NCI-H146 (cell line): ENCODE data around the gene ZNHIT3.
A peak's percentile ranks its signal among the peaks of the same experiment; 100 is the strongest.
"Not testable (repeated sequence)": the region's sequence is repeated elsewhere in the genome, so short reads cannot be mapped to it uniquely, and the experiment has no call there.

Experiments
- DNase-seq: peaks from one replicate; lab custom pipeline; 2025; lab: John Stamatoyannopoulos, UW

Gene ZNHIT3

DNA sequence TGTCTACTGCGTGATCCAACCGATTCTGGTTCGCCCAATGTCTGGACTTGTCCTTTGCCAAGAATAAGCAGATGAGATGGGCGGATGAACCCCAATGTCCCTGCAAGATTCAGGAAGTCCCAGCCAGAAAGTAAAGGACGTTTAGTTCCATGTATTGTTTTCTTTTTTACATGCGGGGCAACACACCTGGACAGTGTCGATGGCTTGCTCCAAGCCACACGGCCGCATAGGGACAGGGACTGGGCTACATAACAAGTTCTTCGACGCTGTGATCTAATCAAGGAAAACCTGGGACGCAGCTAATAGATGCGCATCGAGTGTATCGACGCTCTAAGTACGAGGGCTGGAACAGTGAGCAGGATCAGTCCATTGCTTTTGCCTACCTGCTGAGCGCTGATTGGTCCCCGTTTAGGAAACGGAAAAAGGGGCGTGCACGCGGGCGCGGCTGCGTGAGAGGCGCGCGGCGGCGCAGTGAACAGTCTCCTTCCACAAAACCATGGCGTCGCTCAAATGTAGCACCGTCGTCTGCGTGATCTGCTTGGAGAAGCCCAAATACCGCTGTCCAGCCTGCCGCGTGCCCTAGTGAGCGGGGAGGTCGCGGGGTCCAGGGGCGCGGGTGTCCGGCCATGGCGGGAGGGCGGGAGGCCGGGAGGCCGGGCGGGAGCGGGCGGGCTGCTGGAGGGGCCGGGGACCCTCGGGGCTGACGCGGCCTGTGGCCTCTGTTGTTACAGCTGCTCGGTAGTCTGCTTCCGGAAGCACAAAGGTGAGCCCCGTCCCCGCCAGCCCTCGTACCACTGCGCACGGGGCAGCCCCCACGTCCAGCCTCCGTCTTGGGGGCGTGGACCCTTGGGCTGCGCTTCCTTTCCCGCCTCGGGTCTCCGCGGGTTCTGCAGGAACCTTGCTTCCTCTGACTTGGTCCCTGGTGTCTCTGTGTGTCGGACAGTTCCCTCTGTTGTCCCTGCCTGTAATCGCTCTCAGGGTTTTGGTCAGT is at the start of gene ZNHIT3:
TSS of gene ZNHIT3 (plus strand) at position 478 of the 991 bp plus-strand sequence. CDS start at position 497, 19 bp downstream.
- DNase-seq = peak; percentile 94

DNA sequence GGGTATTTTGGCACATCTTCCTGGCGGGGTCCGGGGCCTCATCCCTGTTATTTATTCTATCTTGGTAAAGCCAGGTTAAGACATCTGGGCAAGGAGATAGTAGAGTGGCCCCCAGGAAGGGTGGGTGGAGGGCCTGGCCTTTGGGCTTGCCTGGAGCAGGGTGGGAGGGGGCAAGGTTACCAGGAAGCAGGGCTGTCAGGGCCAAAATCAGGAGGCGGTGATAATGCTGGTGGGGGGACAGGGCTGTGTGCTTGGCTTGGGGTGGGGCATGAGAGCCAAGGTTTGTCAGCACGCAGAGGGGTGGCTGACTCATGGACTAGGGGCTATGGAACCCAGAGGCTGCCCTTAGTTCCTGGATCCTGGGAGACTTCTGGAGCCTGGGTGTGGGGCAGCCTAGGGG is 44.7 kb upstream of the ZNHIT3 start:
- DNase-seq = not testable (repeated sequence)

DNA sequence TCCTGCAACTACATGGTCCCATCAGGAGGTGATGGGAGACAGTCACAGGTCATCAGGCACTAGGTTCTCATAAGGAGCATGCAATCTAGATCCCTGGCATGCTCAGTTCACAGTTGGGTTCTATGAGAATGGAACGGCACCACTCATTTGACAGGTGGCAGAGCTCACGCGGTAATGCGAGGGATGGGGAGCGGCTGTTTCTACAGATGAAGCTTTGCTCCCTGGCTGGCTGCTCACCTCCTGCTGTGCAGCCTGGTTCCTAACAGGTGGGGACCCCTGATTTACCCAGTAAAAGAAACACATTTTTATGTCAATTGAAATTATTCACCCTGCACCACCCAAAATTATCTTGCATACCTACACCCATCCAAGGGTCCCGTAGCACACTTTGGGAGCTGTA is 42.7 kb upstream of the ZNHIT3 start:
- DNase-seq = no peak

DNA sequence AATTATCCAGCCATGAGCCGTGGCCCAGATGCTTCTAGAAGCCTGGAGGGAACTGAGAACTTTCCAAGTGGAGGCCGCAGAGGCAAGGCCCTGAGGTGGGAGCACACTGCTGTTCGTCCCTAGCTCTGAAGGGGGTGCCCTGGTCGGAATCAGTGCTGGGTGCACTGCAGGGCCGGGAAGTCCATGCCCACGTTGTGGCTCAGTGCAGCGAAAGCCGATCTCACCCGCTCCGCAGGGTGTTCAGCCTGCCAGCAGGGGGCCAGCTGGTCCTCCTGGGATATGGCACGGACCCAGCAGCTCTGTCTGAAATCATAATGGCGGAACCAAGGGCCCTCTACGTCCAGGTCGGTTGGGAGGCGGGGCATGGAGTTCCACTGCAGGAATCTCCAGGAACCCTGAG is 36.5 kb upstream of the ZNHIT3 start:
- DNase-seq = not testable (repeated sequence)

DNA sequence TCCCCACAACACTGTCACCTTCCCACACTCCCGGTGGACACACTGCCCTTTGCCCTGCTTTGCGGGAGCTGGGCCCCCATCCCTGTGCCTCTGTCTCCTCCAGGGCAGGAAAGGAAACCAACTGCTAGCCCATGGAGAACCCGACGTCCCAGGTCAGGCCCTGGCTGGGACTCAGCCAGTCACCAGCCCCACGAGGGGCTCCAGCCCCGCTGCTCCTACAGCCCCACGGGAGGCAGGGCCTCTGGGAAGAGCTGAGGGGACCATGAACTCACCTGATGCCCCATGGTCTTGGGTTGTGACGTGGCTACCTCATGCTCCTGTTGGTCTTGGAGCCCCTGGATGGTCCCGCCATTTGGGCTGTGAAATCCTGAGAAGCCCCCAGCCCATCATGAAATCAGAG is 33.6 kb upstream of the ZNHIT3 start:
- not testable (repeated sequence) for DNase-seq

DNA sequence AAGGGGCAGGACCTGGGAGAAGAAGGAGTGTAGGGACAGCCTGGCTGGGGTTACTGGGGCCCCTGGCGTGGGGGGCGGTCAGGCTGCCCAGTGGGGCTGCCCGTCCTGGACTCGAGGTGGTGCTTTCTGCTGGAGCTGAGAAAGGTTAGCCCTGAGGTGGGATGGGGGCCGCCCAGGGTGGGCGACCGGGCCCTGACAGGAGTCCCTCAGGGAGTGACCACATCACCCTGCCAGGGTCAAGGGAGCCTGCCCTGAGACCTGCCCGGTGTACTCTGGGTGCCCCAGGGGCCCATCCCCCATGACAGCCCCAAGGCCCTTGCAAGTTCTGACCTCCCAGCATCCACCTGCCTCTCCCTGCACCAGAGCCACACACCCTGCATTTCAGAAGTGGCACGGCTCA is 28.8 kb upstream of the ZNHIT3 start:
- DNase-seq = not testable (repeated sequence)

DNA sequence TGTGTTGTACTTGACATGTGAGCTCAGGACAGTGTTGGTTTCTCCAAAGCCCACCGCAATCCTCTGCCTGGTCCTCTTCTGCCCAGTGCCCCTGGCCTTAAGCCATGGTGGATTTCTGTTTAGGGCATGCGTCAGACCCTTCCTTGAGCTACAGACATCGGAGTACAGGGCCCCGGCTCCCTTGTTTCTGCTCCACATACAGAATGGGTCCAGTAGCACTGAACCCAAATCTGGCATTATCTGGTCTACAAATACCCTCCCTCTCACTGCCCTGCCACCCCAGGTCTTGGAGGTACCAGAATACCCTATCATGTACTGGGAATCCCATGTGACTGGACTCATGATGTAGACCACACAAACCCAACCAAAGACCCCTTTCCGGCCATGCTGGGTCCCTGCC is 27.4 kb upstream of the ZNHIT3 start:
- no peak for DNase-seq

DNA sequence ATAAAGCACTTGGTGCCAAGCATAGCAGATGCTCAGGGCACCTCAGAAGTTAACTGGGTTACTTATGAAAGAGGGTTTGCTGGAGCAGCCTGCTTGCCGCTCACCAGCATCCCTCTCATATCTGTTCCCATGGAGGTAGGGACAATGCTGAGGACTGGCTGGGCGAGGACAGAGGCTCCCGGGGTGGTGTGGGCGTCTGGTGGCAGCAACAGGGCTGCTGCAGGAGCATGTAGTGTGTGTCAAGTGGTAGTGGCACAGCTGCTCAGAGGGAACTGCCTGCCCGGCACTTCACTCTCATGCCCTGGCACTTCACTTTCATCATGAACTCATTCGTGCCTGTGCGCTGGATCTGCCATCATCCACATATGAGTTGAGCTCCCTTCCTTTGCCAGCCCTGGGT is 26.9 kb upstream of the ZNHIT3 start:
- no peak for DNase-seq

DNA sequence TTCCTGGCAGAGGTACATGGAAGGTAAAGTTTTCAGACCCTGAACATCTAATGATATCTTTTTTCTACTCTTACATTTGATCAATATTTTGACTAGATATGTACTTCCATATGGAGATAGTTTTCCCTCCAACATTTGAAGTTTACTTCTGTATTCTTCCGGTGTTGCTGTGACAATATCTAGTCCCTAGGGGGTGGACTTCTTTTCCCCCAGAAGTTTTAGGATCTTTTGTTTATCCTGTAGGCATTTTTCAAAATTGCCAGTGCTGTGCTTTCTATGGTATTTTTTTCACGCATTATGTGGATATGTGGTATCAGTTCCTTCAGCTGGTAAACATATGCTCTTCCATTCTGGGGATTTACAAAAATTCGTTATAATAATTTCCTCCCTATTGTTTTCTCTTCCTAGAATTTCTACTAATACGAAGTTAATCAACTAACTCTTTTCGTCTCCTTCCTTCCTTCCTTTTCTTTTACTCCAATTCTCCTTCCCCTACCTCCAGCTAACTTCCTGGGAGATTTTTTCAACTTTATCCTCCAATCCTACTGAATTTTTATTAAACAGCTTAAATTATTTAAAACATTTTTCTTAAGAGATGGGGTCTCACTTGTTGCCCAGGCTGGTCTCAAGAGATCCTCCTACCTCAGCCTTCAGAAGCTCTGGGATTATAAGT is 26.1 kb upstream of the ZNHIT3 start:
- no peak for DNase-seq

DNA sequence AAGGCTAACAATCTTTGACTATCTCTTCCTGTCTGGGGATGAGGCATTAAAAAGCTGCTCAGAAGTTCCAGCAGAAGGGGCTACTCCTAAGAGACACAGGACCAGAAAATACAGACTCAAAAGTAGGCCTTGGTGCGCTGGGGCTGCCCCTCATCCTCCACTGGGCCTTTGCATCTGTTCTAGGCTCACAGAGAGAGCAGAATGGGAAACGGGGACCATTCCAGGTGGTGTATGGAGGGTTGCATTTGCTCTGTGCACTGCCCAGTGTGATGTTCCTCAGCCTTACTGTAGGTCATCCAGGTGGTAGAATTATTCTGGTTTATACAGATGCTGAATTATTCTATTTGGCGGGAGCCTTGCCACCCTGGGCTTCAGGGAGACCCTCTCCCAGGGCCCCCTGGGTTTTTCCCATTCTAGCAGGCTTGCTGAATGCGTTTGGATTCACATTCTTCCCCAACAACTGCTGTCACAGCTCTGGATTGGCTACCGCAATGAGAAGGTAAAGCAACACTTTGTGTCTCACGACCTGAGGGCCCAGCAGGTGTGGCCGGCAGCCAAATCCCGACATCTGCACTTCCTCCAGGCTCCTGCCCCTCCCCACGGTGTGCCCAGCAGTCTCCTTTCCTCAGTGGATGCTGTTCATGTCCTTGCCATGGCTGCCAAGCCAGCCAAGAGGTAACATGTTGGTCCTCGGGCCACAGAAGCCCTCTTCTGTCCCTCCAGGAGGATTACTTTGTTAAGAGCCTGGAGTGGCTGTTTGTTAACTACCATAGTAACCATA is 25.0 kb upstream of the ZNHIT3 start:
- no peak for DNase-seq

DNA sequence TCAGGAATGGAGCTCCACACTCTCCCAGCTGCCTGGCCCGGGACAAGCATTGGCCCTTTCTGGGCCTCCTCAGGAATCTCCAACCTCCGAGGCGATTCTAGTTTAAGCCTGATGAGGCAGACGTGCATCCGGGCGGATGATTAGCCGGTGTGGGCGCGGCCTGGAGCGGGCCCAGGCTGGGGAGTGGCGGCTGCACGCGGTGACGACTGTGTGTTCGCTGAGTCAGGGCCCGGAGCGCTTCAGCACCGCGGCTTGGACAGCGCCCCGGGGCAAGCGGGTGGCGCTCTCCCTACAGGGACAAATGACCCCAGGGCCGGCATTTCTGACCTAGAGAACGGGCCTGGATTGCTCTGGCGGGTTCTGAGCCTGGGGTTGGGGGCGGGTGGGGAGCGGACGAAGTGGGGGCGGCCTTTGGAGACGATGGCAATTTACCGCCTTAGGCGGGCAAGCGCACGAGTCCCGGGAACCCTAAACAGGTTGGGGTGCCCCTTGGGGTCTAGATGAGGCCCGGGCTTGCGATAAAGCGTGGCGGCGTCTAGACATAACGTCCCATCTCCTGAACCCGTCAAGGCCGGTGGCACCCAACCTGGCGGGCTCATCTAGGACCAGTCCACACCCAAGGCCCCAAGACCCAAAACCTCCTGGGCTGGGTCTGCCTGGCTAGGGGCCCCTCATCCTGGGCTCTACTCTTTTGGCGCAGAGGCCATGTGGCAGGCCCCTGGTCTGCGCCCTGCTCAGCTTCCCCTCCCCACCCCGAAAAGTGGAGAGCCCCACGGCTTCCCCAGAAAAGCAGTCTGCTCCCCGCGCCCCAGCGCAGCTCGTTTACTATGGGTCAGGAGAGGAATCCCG is 22.3 kb upstream of the ZNHIT3 start:
- DNase-seq = peak; percentile 22

DNA sequence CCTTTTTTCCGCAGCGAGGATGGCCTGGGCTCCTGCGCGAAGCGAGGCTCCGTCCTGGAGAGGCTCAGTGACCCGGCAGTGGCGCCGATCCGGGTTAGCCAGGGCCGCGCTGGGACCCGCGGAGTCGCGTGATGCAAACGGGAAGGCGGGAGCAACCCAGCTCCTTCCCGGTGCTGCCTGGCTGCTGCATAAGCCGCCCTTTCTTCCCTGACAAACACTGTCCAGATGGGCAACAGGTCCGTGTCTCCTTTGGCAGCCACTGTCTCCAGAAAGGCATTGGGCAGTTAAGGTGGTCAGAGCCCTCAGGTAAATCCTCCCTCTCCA is 21.8 kb upstream of the ZNHIT3 start:
- DNase-seq = no peak

DNA sequence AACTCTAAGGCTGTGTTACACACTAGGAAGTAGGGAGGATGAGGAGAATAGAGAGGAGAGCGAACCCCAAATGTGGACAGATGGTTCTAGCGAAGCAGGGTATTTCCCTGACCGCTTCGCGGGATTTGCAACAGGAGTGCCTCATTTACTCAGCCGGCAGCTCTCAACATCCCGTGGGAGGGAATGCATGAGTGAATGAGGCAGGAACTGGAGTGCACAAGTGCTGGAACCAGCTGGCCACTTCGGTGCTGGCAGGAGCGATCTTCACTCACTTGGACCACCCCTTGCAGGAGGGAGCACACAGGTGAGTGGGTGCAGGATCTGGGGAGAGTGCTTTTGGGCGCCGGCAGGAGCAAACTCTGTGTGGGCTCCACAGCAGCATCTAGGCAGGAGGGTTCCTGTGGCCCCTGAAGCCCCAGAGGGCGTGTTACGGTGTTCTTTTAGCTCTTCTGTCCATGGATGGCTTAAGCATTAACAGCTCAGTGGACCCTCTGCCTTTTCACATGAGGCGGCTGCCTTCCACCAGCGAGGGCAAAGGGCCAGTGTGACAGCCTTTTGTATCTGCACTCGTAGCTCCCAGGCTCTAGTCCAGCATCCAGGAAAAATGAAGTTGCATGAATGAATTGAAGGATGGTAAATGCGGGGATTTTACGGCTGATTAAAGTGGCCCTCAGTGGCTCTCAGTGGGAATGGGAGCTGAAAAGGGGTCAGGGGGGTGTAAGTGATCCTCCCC is 17.4 kb upstream of the ZNHIT3 start:
- DNase-seq = no peak

DNA sequence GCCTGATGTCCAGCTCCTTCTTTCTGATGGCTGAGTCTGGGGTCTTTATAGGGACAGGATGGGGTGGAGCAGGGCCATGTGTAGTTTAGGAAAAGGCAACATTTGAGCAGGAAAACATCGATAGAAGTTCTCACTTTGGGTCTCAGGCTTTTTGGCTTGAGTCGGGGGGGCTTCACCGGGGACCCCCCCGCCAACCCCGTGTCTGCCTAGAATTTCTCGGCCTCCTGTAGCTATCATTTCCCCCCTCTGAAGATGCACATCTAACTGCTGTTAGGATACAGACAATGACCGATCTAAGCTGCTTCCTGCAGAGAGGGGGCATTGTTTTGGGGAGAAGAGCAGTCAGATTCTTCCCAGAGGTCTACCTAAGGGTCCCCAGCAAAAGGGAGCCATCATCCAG is 16.7 kb upstream of the ZNHIT3 start:
- no peak for DNase-seq

DNA sequence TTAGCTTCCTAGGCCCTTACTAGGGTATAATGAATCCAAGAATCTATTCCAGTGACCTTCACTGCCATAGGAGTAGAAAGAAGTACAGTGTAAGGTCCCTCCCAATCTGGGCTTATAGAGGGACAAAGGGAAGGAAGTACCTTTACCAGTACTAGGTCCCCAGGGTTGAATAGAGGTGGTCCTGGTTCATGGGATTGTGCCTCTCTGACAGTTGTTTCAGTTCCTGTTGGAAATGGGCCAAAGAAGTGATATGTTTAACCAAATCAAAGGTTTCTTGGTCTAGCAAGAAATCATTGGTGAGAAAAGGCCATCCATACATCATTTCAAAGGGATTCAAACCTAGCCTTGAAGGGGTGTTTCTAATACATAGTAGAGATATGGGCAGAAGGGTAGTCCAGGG is 16.0 kb upstream of the ZNHIT3 start:
- DNase-seq = no peak

DNA sequence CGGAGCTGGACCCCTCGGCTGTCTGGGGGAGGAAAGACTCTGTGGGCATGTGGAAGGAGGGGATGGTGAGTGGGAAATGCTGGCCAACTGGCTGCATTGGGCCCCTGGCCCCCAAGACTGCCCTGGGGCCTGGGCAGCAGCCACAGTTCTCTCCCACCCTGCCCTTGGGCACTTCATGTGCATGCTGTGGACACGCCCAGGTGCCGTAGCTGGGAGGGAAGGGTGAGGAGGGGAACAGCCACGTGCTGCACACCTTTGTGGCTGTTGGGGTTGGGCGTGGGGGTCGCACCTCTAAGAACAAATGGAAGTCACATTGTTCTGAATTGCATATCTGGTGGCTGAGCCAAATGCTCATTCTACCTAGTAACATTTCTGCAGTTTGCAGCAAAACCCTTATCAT is 11.9 kb upstream of the ZNHIT3 start:
- DNase-seq = no peak

DNA sequence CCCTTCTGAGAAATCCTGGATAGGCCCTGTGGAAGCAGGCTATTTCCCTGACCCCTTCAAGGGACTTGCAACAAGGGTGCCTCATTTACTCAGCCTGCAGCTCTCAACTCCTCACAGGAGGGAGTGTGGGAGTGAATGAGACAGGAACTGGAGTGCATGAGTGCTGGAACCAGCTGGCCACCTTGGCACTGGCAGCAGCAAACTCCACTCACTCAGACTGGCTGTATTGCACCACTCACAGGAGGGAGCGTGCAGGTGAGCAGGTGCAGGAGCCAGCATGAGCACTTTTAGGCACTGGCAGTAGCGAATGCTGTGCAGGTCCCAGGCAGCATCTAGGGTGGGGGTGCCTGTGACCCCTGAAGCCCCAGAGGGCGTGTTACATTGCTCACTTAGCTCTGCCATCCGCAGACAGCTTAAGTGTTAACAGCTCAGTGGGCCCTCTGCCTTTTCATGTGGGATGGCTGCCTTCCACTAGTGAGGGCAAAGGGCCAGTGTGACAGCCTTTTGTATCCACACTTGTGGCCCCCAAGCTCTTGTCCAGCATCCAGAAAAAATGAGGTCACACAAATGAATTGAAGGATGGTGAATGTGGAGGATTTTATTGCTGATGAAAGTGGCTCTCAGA is 11.0 kb upstream of the ZNHIT3 start:
- no peak for DNase-seq

DNA sequence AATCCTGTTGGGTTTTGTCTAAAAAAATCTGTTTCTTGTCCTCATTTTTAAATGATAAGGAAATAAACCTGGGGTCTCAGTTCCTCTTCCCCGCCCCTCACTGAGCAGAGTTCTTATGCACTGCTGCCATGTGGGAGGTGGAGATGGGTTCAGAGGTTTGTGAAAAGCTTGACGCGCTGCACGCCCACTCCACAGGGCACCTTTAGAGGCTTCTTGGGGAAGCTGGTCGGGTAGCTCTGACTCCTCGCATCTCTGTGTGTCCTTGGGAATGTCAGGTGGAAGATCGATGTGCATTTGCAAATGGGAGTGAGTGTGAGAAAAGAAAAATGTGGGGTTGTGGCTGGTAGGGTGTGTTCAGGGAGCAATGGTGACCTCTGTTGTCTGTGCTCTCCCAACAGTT is 4.7 kb upstream of the ZNHIT3 start:
- DNase-seq = no peak

DNA sequence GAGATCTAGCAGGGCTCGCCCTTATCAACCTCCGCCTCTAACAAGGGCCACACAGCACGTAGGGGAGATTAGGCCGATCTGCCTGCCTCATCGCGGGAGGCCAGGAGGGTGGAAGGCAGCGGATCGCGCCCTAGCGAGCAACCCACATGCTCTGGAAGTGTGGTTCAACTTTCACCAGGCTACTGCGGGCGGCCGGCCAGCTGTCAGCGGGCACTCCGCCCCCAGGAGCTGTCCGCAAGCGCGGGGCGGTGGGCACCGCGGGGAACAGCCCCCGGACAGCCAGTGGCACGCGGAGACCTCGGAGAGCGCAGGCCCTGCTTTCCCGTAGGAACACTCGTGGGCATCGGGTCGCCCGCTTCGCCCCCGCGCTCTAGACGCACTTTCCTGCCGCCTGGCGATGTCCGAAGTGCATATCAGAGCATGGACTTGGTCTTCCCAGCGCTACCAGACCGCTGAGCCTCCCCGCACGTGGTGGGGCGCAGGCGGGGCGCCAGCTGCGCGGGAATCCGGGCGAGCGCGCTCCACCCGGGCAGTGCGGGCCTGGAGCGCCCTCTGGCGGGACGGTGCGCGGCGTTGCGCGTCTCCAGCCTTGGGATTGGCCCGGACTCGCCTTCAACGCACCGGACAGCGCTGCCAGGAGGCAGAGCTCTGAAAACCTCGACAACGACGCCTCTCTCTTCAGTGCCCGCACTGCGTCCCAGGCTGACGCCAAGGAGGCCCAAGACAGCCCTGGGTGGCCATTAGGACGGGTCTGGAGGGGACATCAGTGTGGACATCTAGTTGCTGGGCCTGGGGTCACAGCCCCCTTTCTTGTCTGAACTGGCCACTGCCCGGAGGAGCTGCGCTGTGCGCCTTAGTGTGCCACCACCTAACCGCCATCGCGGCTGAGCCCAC is 3.6 kb upstream of the ZNHIT3 start:
- peak; percentile 71 for DNase-seq
